Prostate gland (tissue), 2 donors: Measurements from ENCODE around the gene SLIT1. TPM values are rescaled to one million over a fixed set of nuclear protein-coding genes. Genes with fewer than 3 reads are reported as not detected.

ENCODE experiments used
- DNase-seq: peaks from one replicate; pipeline ENCODE4 v3.0.0-alpha.2; 2019; ENCODE audit warnings: low spot score
- H3K27ac ChIP-seq, 2 donors: fragments of 200-600 bp; sonication (generic); 2 replicates each; pipeline ENCODE4 v1.5.1; 2017 to 2019
- H3K27me3 ChIP-seq: fragments of 200-600 bp; sonication (generic); replicated peaks from 2 replicates; pipeline ENCODE4 v1.5.1; 2019; ENCODE audit not compliant: insufficient read depth
- H3K36me3 ChIP-seq, 2 donors: fragments of 200-600 bp; sonication (generic); 1 replicate in 1 of 2; 2 replicates in 1 of 2; pipeline versions ENCODE4 v1.5.1 to v1.8.1; 2017 to 2019
- H3K4me1 ChIP-seq: fragments of 200-600 bp; sonication (generic); replicated peaks from 2 replicates; pipeline ENCODE4 v1.5.1; 2019
- H3K4me3 ChIP-seq, 2 donors: fragments of 200-600 bp; sonication (generic); 2 replicates each; pipeline ENCODE4 v1.5.1; 2017 to 2019
- H3K9me3 ChIP-seq: fragments of 200-600 bp; sonication (generic); 2 replicates; pipeline ENCODE4 v1.5.1; 2017
- POLR2A ChIP-seq: fragments of 450-650 bp; IDR thresholded peaks from one replicate; pipeline ENCODE4 v1.6.1; 2016; ENCODE audit warnings: antibody characterized with exemption, mild to moderate bottlenecking
- POLR2AphosphoS5 ChIP-seq: sonication (generic); formaldehyde crosslinking; IDR thresholded peaks from one replicate; pipeline ENCODE4 v1.6.1; 2017; ENCODE audit warnings: antibody characterized with exemption
- WGBS: methylation state at CpG from one replicate; pipeline ENCODE4 v1.1.5; 2018; 5-methylcytosine and 5-hydroxymethylcytosine counted together
- intact Hi-C: fragments of 100-400 bp; cut with DNase I; formaldehyde crosslinking; loops from one replicate; pipeline ENCODE4 v1.14.2; 2022
- total RNA-seq, 2 donors: library from RNA; depleted of rRNA; stranded (reverse); fragments of >200 nt; gene quantifications; one replicate each; pipeline ENCODE4 v1.1.0, GENCODE V29; 2016
- TF ChIP-seq, protein P1 (sequence below), 4 experiments: fragments of 200-600 bp in 2 of 4; fragments of 450-650 bp in 2 of 4; sonication (generic) in 2 of 4; IDR thresholded peaks; 1 replicate in 3 of 4; 2 replicates in 1 of 4; pipeline ENCODE4 v1.5.1; 2016 to 2019; ENCODE audit warnings: antibody characterized with exemption in 4 of 4, mild to moderate bottlenecking in 2 of 4, moderate library complexity in 2 of 4

The SLIT1 gene
- total RNA-seq, 2 donors from 2014 or later = 0.59 to 0.91 TPM

- Histone ChIP-seq H3K4me1 (no peaks in the 10 kb centered on the region), H3K36me3 (no peaks in the 10 kb centered on the region), H3K27ac (no peak overlapping the region), H3K4me3 (no peak overlapping the region), H3K27me3 (no peaks in the 10 kb centered on the region), H3K9me3 (no peaks in the 10 kb centered on the region)
- WGBS = 71% methylated on average over 11 of the region's 11 CpGs
- intact Hi-C loops = no loop called here
- no peak for DNase-seq
- TF ChIP-seq, protein P1, sequence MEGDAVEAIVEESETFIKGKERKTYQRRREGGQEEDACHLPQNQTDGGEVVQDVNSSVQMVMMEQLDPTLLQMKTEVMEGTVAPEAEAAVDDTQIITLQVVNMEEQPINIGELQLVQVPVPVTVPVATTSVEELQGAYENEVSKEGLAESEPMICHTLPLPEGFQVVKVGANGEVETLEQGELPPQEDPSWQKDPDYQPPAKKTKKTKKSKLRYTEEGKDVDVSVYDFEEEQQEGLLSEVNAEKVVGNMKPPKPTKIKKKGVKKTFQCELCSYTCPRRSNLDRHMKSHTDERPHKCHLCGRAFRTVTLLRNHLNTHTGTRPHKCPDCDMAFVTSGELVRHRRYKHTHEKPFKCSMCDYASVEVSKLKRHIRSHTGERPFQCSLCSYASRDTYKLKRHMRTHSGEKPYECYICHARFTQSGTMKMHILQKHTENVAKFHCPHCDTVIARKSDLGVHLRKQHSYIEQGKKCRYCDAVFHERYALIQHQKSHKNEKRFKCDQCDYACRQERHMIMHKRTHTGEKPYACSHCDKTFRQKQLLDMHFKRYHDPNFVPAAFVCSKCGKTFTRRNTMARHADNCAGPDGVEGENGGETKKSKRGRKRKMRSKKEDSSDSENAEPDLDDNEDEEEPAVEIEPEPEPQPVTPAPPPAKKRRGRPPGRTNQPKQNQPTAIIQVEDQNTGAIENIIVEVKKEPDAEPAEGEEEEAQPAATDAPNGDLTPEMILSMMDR (IDR thresholded peaks at IDR 0.05) = no peak
- TF ChIP-seq POLR2AphosphoS5 = no peak
- TF ChIP-seq POLR2A = no peak
Observed at GRCh38 chr10:97128039-97128492, 57.7 kb downstream of the SLIT1 start.

- Histone ChIP-seq H3K9me3 (no peaks in the 10 kb centered on the region), H3K27me3 (no peaks in the 10 kb centered on the region), H3K36me3 (no peaks in the 10 kb centered on the region), H3K4me1 (no peaks in the 10 kb centered on the region), H3K4me3 (no peak overlapping the region), H3K27ac (no peak overlapping the region)
- TF ChIP-seq POLR2AphosphoS5 (no peak), POLR2A (no peak)
- TF ChIP-seq, protein P1 (IDR thresholded peaks at IDR 0.05) = no peak
- WGBS = 75% methylated on average over 7 of the region's 7 CpGs
- intact Hi-C loops = no loop called here
- no peak for DNase-seq
Observed at GRCh38 chr10:97127509-97127908, 58.2 kb downstream of the SLIT1 start.

DNA sequence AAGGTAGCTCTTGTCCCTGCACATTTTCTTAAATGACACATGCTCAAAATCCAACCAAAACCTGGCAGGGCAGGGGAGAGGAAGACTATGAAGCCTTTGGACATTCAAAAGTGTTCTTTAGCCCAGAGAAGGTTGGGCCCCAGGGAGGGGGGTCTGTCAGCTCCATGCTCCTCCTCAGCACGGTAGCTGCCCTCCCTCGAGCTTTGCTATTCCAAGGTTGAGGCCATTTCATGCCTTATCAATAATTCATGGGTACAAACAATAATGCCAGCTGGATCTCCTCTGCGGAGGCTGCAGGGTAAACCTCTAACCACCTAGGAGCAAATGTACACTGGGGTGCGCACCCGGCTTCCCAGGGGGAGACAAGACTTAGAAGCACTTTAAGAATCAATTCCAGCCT lies 61.5 kb downstream of the SLIT1 start:
- no peak overlapping the region for H3K4me3 ChIP-seq
- no peak overlapping the region for H3K27ac ChIP-seq
- H3K27me3 ChIP-seq = no peaks in the 10 kb centered on the region
- no peaks in the 10 kb centered on the region for H3K4me1 ChIP-seq
- no peaks in the 10 kb centered on the region for H3K36me3 ChIP-seq
- TF ChIP-seq POLR2A = no peak
- no peak for TF ChIP-seq POLR2AphosphoS5
- TF ChIP-seq, protein P1 (IDR thresholded peaks at IDR 0.05) = no peak
- WGBS = 75% methylated on average over 5 of the region's 5 CpGs
- H3K9me3 ChIP-seq = no peaks in the 10 kb centered on the region
- DNase-seq = no peak
- intact Hi-C loops = no loop called here

DNA sequence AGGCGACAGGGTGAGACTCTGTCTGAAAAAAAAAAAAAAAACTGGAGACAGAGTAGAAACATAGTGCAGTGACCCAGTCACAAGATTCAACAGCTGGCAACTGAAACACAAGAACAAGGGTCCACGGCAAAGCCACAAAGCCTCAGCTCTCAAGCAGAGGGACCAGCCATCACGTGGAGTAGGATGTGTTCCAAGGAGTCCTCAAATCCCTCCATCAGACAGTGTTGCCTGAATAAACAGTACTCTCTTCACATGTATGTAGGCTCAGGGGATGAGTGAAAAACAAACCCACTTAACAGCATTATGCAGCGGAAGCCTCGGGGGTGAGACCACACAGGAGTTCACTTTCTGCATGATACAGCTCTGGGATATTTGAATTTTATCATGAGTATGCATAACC lies 62.0 kb downstream of the SLIT1 start:
- WGBS = 62% methylated on average over 5 of the region's 5 CpGs
- TF ChIP-seq, protein P1 (IDR thresholded peaks at IDR 0.05) = no peak
- TF ChIP-seq POLR2AphosphoS5 = no peak
- TF ChIP-seq POLR2A = no peak
- Histone ChIP-seq H3K27ac (no peak overlapping the region), H3K36me3 (no peaks in the 10 kb centered on the region), H3K4me1 (no peaks in the 10 kb centered on the region), H3K4me3 (no peak overlapping the region), H3K9me3 (no peaks in the 10 kb centered on the region), H3K27me3 (no peaks in the 10 kb centered on the region)
- intact Hi-C loops = no loop called here
- no peak for DNase-seq

DNA sequence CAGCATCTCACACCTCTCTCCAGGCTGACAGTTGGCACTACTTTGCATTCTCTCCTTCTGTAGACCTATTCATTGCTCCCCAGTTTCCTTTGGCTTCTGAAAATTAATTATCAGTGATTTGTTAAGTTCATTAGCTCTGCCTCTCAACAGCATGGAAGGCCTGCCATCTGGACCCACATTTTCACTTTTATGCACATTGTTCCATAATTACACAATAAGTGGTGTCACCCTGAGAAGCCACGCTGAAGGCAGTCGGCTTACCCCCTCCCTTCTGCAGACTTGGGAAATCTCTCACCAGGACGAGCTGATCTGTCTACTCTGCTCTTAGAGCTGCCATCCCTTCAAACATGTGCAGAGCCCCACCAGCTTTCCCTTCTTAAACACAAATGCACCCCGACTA lies 64.7 kb downstream of the SLIT1 start:
- no peak overlapping the region for H3K27ac ChIP-seq
- no peak for TF ChIP-seq POLR2A
- TF ChIP-seq POLR2AphosphoS5 = no peak
- TF ChIP-seq, protein P1 (IDR thresholded peaks at IDR 0.05) = no peak
- no peak for DNase-seq
- intact Hi-C loops = no loop called here
- H3K4me1 ChIP-seq = no peaks in the 10 kb centered on the region
- 75% methylated on average over 4 of the region's 4 CpGs for WGBS
- H3K36me3 ChIP-seq = no peaks in the 10 kb centered on the region
- H3K27me3 ChIP-seq = no peaks in the 10 kb centered on the region
- H3K4me3 ChIP-seq = no peak overlapping the region
- H3K9me3 ChIP-seq = no peaks in the 10 kb centered on the region
